ENCODE data around the gene NAA35. TPM values are rescaled to one million over a fixed set of nuclear protein-coding genes. Genes with fewer than 3 reads are reported as not detected.

NAA35 gene
- total and polyA plus RNA-seq, 2 of the 8 experiments (the other 6 are each of a cell fraction or from before 2014, with no cell fraction given), result 12.9 to 35.2 TPM

DNA sequence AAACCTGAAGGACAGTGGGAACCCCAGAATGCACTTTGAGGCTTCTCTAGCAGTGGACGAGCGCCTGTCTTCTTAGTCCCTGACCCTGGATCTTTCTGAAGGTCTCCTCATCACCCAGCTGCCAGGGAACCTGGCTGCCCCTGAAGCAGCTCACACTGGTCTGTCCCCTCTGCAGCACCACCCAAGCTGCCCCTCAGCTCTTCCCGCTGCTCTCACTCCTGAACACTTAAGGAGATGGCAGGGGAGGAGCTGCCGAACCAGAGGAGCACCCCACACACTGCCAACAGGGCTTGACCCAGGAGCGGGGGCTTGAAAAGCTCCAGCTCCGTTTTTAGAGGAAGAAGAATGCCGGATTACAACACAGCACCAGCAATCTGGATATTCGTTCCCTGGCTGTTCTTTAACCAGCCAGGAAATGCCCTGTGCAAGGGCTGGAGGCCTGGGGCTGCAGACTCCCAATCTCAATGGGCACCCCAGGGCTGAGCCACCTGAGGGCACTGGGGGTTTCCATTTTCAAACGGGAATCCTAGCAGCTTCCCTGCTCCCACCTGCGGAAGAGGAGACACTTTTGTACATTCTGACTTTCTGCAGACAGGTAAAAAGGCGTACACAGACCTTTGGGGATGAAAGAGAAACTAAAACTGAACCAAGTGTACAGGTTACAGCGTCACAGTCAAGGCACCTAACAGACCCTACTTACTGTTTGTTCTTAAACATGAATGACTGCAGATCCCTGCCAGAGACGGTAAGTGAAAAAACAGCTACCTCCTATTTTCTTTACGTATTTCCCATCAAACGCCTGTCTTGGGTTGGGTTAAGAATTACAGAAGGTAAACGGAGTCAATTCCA is 122.1 kb downstream of the NAA35 start:
- H2BK5ac ChIP-seq (ENCODE audit: low read depth, low read length), result no peak overlapping the region
- H3K27ac ChIP-seq (ENCODE audit: low read depth, low read length), result no peak overlapping the region
- no peak overlapping the region for H4K5ac ChIP-seq (ENCODE audit: insufficient read length, low read depth, low read length)
- 80% methylated on average over 16 of the region's 16 CpGs; no CpG with 5 or more reads in 1 of the 2 experiments for WGBS, 2 experiments (ENCODE audit: extremely low coverage in 1 of 2, insufficient coverage in 1 of 2, insufficient read length in 1 of 2, insufficient replicate concordance in 2 of 2, low coverage in 1 of 2, low lambda C conversion rate in 2 of 2, missing lambda C conversion rate in 1 of 2)
- H4K20me1 ChIP-seq (replicated peaks in 1 of 2; ENCODE audit: control insufficient read depth in 1 of 2, insufficient read depth in 2 of 2, low read length in 2 of 2), result peaks cover 1 to 11% of the 10 kb centered on the region in 2 experiments
- H3K79me2 ChIP-seq (ENCODE audit: control insufficient read depth in 1 of 2, insufficient read depth in 2 of 2, low read length in 2 of 2), result peaks cover 0 to 2% of the 10 kb centered on the region in 2 experiments; a peak in 2 of 4 replicates
- no peak overlapping the region for H2BK15ac ChIP-seq (ENCODE audit: low read length)
- H3K4me3 ChIP-seq (ENCODE audit: extremely low read depth in 1 of 4, insufficient read depth in 2 of 4, low read depth in 3 of 4, low read length in 4 of 4), result no peak overlapping the region
- H3K79me1 ChIP-seq (ENCODE audit: low read depth, low read length), result no peaks in the 10 kb centered on the region; the same call in none of the 2 replicates
- H2BK20ac ChIP-seq (ENCODE audit: low read length), result no peak overlapping the region
- no peak overlapping the region for H3K9ac ChIP-seq (replicated peaks in 1 of 4; ENCODE audit: extremely low read depth in 1 of 4, low read depth in 3 of 4, low read length in 3 of 4)
- H3K9me3 ChIP-seq (ENCODE audit: insufficient read depth in 2 of 2, low read depth in 1 of 2, low read length in 1 of 2), result no peaks in the 10 kb centered on the region
- ChIA-PET CTCF (ENCODE audit: partially characterized antibody) (interaction anchor here (1.7 to 2.0 kb wide), 2 partner anchors 22 to 139 kb away, joined by 4 to 7 read pairs; no protein-coding TSS in a partner anchor), POLR2A (ENCODE audit: partially characterized antibody) (no interaction called here)
- no peaks in the 10 kb centered on the region; a peak in 1 of 8 replicates for H3K36me3 ChIP-seq (ENCODE audit: control insufficient read depth in 2 of 4, insufficient read depth in 4 of 4, low read length in 3 of 4)
- no peak overlapping the region for H3K4ac ChIP-seq (replicated peaks; ENCODE audit: insufficient read length, low read depth, low read length)
- no peak overlapping the region for H4K8ac ChIP-seq (ENCODE audit: extremely low read depth, insufficient read depth, low read length)
- peaks cover 0 to 14% (median 4%) of the 10 kb centered on the region in 4 experiments; a peak in 4 of 7 replicates for H3K4me1 ChIP-seq (replicated peaks in 1 of 4; ENCODE audit: control insufficient read depth in 3 of 4, insufficient read depth in 4 of 4, low read length in 3 of 4)
- no peak overlapping the region for H4K91ac ChIP-seq (replicated peaks; ENCODE audit: insufficient read length, low read length)
- H2AFZ ChIP-seq (ENCODE audit: low read length), result no peak overlapping the region
- TF ChIP-seq YY1 (IDR thresholded peaks at IDR 0.05; ENCODE audit: low read depth, low read length), result no peak
- TF ChIP-seq TBP (IDR thresholded peaks at IDR 0.05; ENCODE audit: low read depth, low read length), result no peak
- TF ChIP-seq CEBPB (IDR thresholded peaks at IDR 0.05; ENCODE audit: low read depth, low read length), result no peak
- TF ChIP-seq HDAC2 (IDR thresholded peaks at IDR 0.05; ENCODE audit: borderline replicate concordance in 1 of 2, low read depth in 2 of 2, low read length in 2 of 2), result no peak
- no peak for TF ChIP-seq SUZ12 (IDR thresholded peaks at IDR 0.05; ENCODE audit: low read length)
- no peak overlapping the region for H2BK120ac ChIP-seq (replicated peaks; ENCODE audit: low read depth, low read length)
- DNase-seq (ENCODE audit: low read depth in 1 of 2, low spot score in 2 of 2) (no peak), FAIRE-seq (no peak)
- no peak overlapping the region for H3K18ac ChIP-seq (ENCODE audit: extremely low read depth, low read length)
- no peak overlapping the region for H2BK12ac ChIP-seq (ENCODE audit: low read depth, low read length)
- H3K14ac ChIP-seq (ENCODE audit: insufficient read length), result no peak overlapping the region
- no peak overlapping the region for H3K23ac ChIP-seq (ENCODE audit: insufficient read length)
- H3K27me3 ChIP-seq (replicated peaks in 1 of 4; ENCODE audit: control insufficient read depth in 3 of 4, extremely low read depth in 1 of 4, insufficient read depth in 3 of 4, low read length in 3 of 4), result no peaks in the 10 kb centered on the region
- 0 out of 2 replicates have a peak, but pooled peaks cover 2% of the 10 kb centered on the region for H3K23me2 ChIP-seq (ENCODE audit: low read depth, low read length)
- no peak overlapping the region for H2AK5ac ChIP-seq (ENCODE audit: low read depth, low read length)
- no peak overlapping the region for H3K56ac ChIP-seq (replicated peaks; ENCODE audit: insufficient read length, low read depth, low read length)
- no peak overlapping the region for H3K4me2 ChIP-seq (ENCODE audit: insufficient read depth in 1 of 2, low read depth in 2 of 2, low read length in 2 of 2)
